ENCODE measurements around the gene SGSM1.

Gene SGSM1

DNA sequence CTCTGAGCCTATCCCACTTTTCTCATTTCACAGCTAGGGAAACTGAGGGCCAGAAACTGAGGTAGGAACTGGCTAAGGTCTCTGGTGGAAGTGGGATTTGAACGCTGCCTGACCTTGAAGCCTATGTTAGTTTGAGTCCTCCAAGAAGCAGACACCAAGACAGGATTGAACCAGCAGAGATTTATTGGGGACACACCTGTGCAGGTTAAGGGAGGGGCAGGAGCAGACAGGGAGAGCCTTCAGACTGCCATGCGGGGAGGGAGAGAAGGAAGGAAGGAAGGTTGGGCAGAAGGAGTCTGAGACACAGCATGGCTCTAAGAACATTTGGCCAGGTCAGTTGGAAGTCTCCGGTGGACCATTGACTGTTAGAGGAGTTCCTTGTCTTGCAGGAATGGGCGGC is 59.5 kb downstream of the SGSM1 start:
- DNase-seq (ENCODE audit: low read depth in 1 of 2, low spot score in 1 of 2), result no peak
- in situ Hi-C loops (cut with HindIII; ENCODE audit: low pct_unique_long_range_greater_than_20kb, low sequenced_read_pairs), result no loop called here
- no peak for TF ChIP-seq JUND (IDR thresholded peaks at IDR 0.05; ENCODE audit: low read depth)

DNA sequence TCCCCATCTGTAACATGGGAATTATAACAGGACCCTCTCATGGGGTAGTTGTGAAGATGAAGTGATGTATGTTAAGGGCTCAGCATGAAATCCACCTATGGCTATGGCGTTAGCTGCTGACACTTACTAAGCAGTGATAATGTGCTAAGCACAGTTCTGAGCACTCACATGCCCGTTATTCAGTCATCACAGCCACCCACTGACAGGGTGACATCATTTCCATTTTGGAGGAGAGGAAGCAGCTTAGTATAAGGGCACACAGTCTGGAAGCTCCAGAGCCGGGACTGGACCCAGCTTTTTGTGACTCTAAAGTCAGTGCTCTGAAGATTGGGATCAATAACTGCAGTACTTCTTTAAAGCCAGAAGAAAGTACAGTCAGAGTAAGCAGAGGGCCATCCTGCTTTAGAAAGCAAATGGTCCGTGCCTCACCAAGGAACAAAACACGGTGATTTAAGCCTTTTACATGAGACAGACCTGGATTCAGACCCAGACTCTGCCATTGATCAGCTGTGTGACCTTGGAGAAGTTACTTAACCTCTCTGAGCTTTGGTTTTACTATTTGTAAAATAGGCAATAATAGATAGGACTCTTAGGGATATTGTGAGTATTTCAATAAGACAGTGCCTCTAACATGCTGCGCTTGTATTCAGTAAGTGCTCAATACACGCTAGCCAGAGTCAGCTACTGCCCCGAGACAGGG is 61.5 kb downstream of the SGSM1 start:
- no peak for DNase-seq (ENCODE audit: low read depth in 1 of 2, low spot score in 1 of 2)
- in situ Hi-C loops (cut with HindIII; ENCODE audit: low pct_unique_long_range_greater_than_20kb, low sequenced_read_pairs), result no loop called here
- no peak for TF ChIP-seq JUND (IDR thresholded peaks at IDR 0.05; ENCODE audit: low read depth)

DNA sequence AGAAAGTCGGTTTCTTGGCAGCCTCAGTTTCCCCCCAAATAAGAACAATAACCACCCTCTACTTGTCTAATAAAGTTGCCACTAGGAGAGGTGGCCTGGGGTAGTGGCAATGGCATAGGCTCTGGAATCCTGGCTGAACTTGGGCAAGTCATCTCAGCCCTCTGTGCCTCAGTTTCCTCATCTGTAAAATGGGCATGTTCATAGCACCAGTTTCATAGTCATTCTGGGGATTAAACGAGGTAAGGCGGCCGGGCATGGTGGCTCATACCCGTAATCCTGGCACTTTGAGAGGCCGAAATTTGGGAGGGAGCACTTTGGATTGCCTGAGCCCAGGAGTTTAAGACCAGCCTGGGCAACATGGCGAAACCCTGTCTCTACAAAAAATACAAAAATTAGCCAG is 63.0 kb downstream of the SGSM1 start:
- TF ChIP-seq JUND (IDR thresholded peaks at IDR 0.05; ENCODE audit: low read depth), result no peak
- no peak for DNase-seq (ENCODE audit: low read depth in 1 of 2, low spot score in 1 of 2)
- in situ Hi-C loops (cut with HindIII; ENCODE audit: low pct_unique_long_range_greater_than_20kb, low sequenced_read_pairs), result no loop called here

DNA sequence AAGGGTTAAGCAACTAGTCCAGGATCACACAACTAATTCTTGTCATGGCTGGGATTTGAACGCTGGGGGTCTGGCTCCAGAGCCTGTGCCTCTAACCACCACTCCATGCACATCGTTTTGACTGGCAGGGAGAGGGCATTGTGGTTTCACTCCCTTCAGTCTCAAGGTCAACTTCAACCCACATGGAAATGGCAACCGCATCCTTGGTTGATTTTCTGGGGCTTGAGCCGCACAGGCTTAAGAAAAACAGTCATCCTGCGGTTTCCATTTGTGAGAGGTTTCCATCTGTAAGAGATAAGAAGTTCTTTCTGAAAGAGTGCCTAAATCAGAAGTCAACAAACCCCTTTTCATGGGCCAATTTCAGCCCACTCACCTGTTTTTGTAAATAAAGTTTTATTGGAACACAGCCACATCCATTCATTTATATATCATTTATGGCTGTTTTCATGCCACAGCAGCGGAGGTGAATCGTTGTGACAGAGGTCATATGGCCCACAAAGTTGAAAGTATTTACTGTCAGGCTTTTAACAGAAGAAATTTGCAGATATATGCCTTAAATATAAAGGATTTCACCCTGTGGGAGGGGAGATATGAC is 65.7 kb downstream of the SGSM1 start:
- in situ Hi-C loops (cut with HindIII; ENCODE audit: low pct_unique_long_range_greater_than_20kb, low sequenced_read_pairs), result no loop called here
- DNase-seq (ENCODE audit: low read depth in 1 of 2, low spot score in 1 of 2), result no peak

DNA sequence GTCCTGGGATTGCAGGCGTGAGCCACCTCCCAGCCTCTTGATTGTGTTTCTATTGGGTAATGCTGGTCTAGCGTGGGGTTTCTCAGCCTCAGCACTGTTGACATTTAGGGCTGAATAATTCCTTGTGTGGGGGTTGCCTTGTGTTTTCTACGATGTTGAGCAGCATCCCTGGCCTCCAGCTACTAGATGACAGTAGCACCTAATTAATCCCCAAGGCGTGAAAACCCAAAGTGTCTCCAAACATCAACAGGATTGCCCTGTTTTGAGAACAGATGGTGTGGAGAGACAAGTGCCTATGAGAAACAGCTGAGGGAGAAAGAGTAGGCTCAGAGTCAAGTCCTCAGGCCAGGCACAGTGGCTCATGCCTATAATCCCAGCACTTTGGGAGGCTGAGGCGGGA is 67.2 kb downstream of the SGSM1 start:
- in situ Hi-C loops (cut with HindIII; ENCODE audit: low pct_unique_long_range_greater_than_20kb, low sequenced_read_pairs), result no loop called here
- TF ChIP-seq JUND (IDR thresholded peaks at IDR 0.05; ENCODE audit: low read depth), result no peak

More for the DNA sequence above, 65.7 kb downstream of the SGSM1 start:
- no peak for TF ChIP-seq JUND (IDR thresholded peaks at IDR 0.05; ENCODE audit: low read depth)

DNA sequence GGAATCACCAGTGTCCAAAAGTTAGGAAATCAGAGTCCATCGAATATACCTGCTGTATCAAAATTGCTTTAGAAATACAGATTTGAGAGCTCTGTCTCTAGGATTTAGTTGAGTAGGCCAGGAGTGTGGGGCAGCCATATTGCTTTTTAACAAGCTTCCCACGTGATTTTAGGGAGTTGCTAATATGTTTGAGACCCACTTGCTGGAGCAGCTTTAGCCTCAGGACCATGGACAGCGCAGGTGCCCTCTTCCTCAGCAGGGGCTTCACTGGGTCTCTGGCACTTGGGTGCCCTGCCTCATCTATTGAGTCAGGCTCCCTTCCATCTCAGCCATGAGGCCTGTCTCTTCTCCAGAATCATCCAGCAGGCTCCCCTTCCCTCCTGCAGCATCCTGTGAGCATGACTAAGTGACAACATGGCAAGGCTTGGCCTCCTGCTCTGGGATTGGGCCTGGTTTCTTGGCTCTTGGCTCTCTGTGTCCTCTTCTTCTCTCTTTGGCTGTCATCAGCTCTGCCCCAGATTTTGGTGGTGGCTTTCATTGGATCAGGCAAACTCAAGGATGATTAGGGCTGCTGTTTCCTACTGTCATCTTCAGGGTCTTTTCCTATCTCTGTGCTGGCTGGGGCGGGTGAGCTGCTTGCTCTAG is 70.0 kb downstream of the SGSM1 start:
- no peak for TF ChIP-seq JUND (IDR thresholded peaks at IDR 0.05; ENCODE audit: low read depth)
- in situ Hi-C loops (cut with HindIII; ENCODE audit: low pct_unique_long_range_greater_than_20kb, low sequenced_read_pairs), result no loop called here
- peak in 1 of 2 experiments; percentile 59 for DNase-seq (ENCODE audit: low read depth in 1 of 2, low spot score in 1 of 2)

More for the DNA sequence above, 67.2 kb downstream of the SGSM1 start:
- peak in 1 of 2 experiments; percentile 3 for DNase-seq (ENCODE audit: low read depth in 1 of 2, low spot score in 1 of 2)

DNA sequence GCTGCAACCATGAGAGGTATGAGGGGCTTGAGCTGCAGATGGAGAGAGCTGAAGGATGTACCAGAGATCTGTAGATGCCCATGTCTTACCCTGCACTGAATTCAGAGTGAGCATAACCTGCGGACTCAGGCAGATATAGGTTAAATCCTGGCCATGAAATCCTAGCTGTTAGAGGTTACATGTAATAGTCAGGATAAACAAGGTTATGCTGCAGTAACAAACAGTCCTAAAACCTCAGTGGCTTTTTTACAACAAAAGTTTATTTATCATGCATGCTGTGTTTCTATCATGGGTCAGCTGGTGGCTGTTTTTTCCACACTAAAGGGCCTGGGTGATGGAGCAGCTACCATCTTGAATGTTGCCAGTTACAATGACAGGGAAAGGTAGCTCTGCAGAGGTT is 70.7 kb downstream of the SGSM1 start:
- in situ Hi-C loops (cut with HindIII; ENCODE audit: low pct_unique_long_range_greater_than_20kb, low sequenced_read_pairs), result no loop called here
- no peak for TF ChIP-seq JUND (IDR thresholded peaks at IDR 0.05; ENCODE audit: low read depth)
- no peak for DNase-seq (ENCODE audit: low read depth in 1 of 2, low spot score in 1 of 2)

DNA sequence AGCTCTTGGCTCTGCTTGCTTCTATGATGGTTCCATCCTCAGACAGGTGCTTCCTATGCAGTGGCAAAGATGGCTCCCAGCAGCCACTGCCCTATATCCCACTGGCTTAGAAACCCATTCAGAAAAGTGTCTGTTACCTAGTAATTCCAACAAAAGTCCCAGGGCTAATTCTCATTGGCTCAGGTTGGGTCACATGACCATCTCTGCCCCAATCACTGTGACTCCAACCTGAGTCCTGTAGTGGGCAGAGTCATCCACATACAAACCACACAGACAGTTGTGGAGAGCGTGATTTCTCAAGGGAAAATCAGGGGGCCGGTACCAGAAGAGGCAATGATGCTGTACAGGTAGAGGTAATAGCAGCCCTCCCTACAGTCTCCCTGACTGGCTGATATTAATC is 73.0 kb downstream of the SGSM1 start:
- no peak for DNase-seq (ENCODE audit: low read depth in 1 of 2, low spot score in 1 of 2)
- no peak for TF ChIP-seq JUND (IDR thresholded peaks at IDR 0.05; ENCODE audit: low read depth)
- in situ Hi-C loops (cut with HindIII; ENCODE audit: low pct_unique_long_range_greater_than_20kb, low sequenced_read_pairs), result no loop called here

DNA sequence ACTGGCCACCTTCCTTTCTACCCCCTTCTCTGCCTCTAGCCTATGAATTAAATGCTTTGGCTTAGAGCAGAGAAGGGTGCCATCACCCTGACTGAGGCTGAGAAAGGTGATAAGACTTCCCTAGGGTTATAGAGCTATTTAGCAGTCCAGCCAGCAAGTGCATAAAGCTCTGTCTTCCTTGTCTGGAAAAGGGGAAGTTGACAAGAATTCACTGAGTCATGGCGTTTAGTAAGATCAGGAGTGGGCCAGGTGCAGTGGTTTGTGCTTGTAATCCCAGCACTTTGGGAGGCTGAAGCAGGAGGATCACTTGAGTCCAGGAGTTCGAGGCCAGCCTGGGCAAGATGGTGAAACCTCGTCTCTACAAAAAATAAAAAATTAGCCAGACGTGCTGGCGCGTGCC is 77.4 kb downstream of the SGSM1 start:
- in situ Hi-C loops (cut with HindIII; ENCODE audit: low pct_unique_long_range_greater_than_20kb, low sequenced_read_pairs), result no loop called here
- no peak for DNase-seq (ENCODE audit: low read depth in 1 of 2, low spot score in 1 of 2)
- TF ChIP-seq JUND (IDR thresholded peaks at IDR 0.05; ENCODE audit: low read depth), result no peak

DNA sequence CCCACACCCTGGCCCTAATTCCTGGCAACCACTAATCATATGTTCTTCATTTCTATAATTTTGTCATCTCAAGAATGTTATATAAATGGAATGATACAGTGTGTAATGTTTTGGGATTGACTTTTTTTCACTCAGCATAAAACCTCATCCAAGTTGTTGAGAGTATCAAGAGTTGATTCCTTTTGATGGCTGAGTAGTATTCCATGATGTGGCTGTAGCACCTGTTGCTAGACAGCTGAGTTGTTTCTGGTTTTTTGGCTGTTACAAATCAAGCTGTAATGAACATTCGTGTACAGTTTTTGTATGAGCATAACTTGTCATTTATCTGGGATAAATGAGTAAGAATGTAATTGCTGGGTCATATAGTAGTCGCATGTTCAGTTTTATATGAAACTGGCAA is 81.2 kb downstream of the SGSM1 start:
- in situ Hi-C loops (cut with HindIII; ENCODE audit: low pct_unique_long_range_greater_than_20kb, low sequenced_read_pairs), result no loop called here
- DNase-seq (ENCODE audit: low read depth in 1 of 2, low spot score in 1 of 2), result no peak
- no peak for TF ChIP-seq JUND (IDR thresholded peaks at IDR 0.05; ENCODE audit: low read depth)

DNA sequence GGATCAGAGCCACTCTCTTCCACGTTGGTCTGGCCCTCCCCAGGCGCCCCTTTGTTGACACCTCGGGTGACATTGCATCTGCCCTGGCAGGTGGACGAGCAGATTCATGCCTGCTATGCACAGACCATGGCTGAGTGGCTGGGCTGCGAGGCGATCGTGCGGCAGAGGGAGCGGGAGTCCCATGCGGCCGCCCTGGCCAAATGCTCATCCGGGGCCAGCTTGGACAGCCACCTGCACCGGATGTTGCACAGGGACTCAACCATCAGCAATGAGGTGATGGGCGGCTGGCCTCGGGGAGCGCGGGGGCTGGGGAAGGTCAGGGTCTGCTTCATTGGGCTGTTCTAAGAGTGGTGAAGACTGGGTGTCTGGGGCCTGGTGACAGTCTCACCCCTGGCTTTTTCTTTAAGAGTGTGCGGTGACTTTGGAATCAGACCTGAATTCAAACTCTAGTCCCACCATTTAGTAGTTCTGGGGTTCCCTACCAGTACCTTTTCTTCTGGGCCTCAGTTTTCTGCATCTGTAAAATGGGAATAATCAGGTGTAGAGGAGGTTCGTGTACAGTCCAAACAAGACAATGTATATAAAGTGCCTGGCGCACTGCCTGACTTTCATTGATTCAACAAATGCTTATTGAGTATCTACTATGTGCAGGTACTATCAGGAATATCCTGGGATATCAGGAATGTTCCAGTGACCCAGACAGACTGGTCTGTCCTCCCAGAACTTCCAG is 87.5 kb downstream of the SGSM1 start:
- no peak for DNase-seq (ENCODE audit: low read depth in 1 of 2, low spot score in 1 of 2)
- TF ChIP-seq JUND (IDR thresholded peaks at IDR 0.05; ENCODE audit: low read depth), result no peak
- in situ Hi-C loops (cut with HindIII; ENCODE audit: low pct_unique_long_range_greater_than_20kb, low sequenced_read_pairs), result no loop called here

DNA sequence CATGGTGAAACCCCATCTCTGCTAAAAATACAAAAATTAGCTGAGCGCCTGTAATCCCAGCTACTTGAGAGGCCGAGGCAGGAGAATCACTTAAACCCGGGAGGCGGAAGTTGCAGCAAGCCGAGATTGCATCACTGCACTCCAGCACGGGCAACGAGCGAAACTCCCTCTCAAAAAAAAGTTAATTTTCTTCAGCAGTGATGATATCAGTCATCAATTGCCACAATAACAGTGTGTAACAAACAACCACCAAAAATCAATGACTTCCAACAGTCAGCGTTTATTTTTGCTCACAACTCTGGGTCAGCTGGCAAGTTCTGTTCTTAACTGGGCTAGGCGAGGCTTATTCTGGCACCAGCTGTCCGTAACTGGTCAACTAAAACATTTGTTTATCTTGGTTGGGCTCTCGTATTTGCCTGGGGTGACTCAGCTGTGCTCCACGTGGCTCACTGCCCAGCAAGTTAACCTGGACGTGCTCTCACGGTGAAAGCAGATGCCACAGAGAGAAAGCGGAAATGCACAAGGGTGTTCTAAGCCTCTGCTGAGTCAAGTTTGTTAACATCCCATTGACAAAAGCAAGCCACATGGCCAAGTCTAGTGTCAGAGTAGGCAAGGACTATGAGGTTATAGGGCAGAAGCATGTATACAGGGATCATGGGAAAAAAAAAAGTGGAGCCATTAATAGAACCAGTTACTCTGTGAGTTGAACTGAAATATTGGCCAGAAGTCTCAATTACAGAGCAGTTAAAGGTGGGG is 88.4 kb downstream of the SGSM1 start:
- in situ Hi-C loops (cut with HindIII; ENCODE audit: low pct_unique_long_range_greater_than_20kb, low sequenced_read_pairs), result no loop called here
- DNase-seq (ENCODE audit: low read depth in 1 of 2, low spot score in 1 of 2), result peak; percentile 56 to 94
- peak; percentile 17; the same call in 1 of the 2 replicates for TF ChIP-seq JUND (IDR thresholded peaks at IDR 0.05; ENCODE audit: low read depth)
